ENCODE measurements around the gene ATP5PB.

ATP5PB gene

GRCh38 chr1:111448918-111449702 is at the start of gene ATP5PB, which contains the start of gene WDR77:
TSS of gene ATP5PB (plus strand) at chr1:111449464. CDS start at chr1:111449542, 78 bp downstream.
TSS of gene WDR77 (minus strand) at chr1:111449256. CDS start at chr1:111449169, 87 bp downstream.
- peak; percentile 99 for DNase-seq (ENCODE audit: low read depth)
- no peak for TF ChIP-seq CTCF (IDR thresholded peaks at IDR 0.05; ENCODE audit: low read depth, low read length, missing control alignments)
- H3K4me3 ChIP-seq (ENCODE audit: low read depth, low read length), result peak within 1 kb of the TSS; percentile 96

GRCh38 chr1:111399792-111400610 is 49.3 kb upstream of the ATP5PB start:
- no peak overlapping the region for H3K4me3 ChIP-seq (ENCODE audit: low read depth, low read length)
- peak; percentile 54 for TF ChIP-seq CTCF (IDR thresholded peaks at IDR 0.05; ENCODE audit: low read depth, low read length, missing control alignments)
- DNase-seq (ENCODE audit: low read depth), result peak; percentile 7

GRCh38 chr1:111402083-111402482 is 47.2 kb upstream of the ATP5PB start:
- no peak for TF ChIP-seq CTCF (IDR thresholded peaks at IDR 0.05; ENCODE audit: low read depth, low read length, missing control alignments)
- no peak for DNase-seq (ENCODE audit: low read depth)
- H3K4me3 ChIP-seq (ENCODE audit: low read depth, low read length), result no peak overlapping the region

- H3K4me3 ChIP-seq (ENCODE audit: low read depth, low read length), result no peak overlapping the region
- TF ChIP-seq CTCF (IDR thresholded peaks at IDR 0.05; ENCODE audit: low read depth, low read length, missing control alignments), result no peak
- DNase-seq (ENCODE audit: low read depth), result no peak
These were observed 44.7 kb upstream of the ATP5PB start for GRCh38 chr1:111404588-111404987.

- DNase-seq (ENCODE audit: low read depth), result peak; percentile 55
- no peak overlapping the region for H3K4me3 ChIP-seq (ENCODE audit: low read depth, low read length)
- TF ChIP-seq CTCF (IDR thresholded peaks at IDR 0.05; ENCODE audit: low read depth, low read length, missing control alignments), result no peak
These were observed 42.9 kb upstream of the ATP5PB start for GRCh38 chr1:111406321-111406768.

- no peak for DNase-seq (ENCODE audit: low read depth)
- no peak overlapping the region for H3K4me3 ChIP-seq (ENCODE audit: low read depth, low read length)
- TF ChIP-seq CTCF (IDR thresholded peaks at IDR 0.05; ENCODE audit: low read depth, low read length, missing control alignments), result no peak
These were observed 42.0 kb upstream of the ATP5PB start for GRCh38 chr1:111407301-111407700.
